PC-3 (cell line): ENCODE measurements around the gene COL4A6. TPM values are rescaled to one million over a fixed set of nuclear protein-coding genes. Genes with fewer than 3 reads are reported as not detected.

ENCODE experiments used
- ATAC-seq: fragments of 200-7000 bp; cut with Tn5 transposase; 2 replicates; pipeline ENCODE4 v1.9.1; 2020; ENCODE audit warnings: mild to moderate bottlenecking, moderate library complexity
- BruUV-seq: library from RNA; stranded (reverse); fragments of 400-500 nt; replicated peaks from 2 replicates; lab custom pipeline; 2021; lab: Mats Ljungman, UMichigan
- CTCF ChIA-PET: fragments of 300-600 bp; sonication (Branson Sonifier 250); formaldehyde crosslinking; loops from one replicate; lab custom pipeline; 2022; ENCODE audit warnings: antibody characterized with exemption; lab: Charles Lee
- POLR2A ChIA-PET: fragments of 300-600 bp; sonication (Branson Sonifier 250); formaldehyde crosslinking; loops from one replicate; lab custom pipeline; 2022; ENCODE audit warnings: antibody characterized with exemption; ENCODE audit not compliant: unreplicated experiment; lab: Charles Lee
- DNase-seq: peaks from one replicate; pipeline ENCODE4 v3.0.0-alpha.2; 2015
- H2AFZ ChIP-seq: fragments of 300-600 bp; sonication (generic); 2 replicates; pipeline ENCODE4 v1.6.0; 2016; ENCODE audit warnings: antibody characterized with exemption, low read length
- H3F3A ChIP-seq: fragments of 300-600 bp; sonication (generic); one replicate; pipeline ENCODE4 v1.6.0; 2017; ENCODE audit warnings: antibody characterized with exemption, low read length, control low read depth, mild to moderate bottlenecking; ENCODE audit not compliant: unreplicated experiment
- H3K27ac ChIP-seq: fragments of 300-600 bp; sonication (generic); 2 replicates; pipeline ENCODE4 v1.5.1; 2016; ENCODE audit warnings: mild to moderate bottlenecking, low read length
- H3K27me3 ChIP-seq: fragments of 300-600 bp; sonication (generic); 2 replicates; pipeline ENCODE4 v1.6.1; 2016; ENCODE audit warnings: low read length, mixed read lengths
- H3K36me3 ChIP-seq: fragments of 300-600 bp; sonication (generic); 2 replicates; pipeline ENCODE4 v1.6.1; 2016; ENCODE audit warnings: low read depth, mixed run types, low read length, mixed read lengths
- H3K4me1 ChIP-seq: fragments of 300-600 bp; sonication (generic); 2 replicates; pipeline ENCODE4 v1.5.1; 2016; ENCODE audit warnings: low read length; ENCODE audit not compliant: insufficient read depth
- H3K4me2 ChIP-seq: fragments of 300-600 bp; sonication (generic); 2 replicates; pipeline ENCODE4 v1.6.0; 2016; ENCODE audit warnings: low read length
- H3K4me3 ChIP-seq: fragments of 300-600 bp; sonication (generic); 2 replicates; pipeline ENCODE4 v1.5.1; 2016; ENCODE audit warnings: mild to moderate bottlenecking, low read length, mixed read lengths
- H3K79me2 ChIP-seq: fragments of 300-600 bp; sonication (generic); 2 replicates; pipeline ENCODE4 v1.6.1; 2017; ENCODE audit warnings: low read length, mixed read lengths
- H3K9ac ChIP-seq: fragments of 300-600 bp; sonication (generic); 2 replicates; pipeline ENCODE4 v1.6.0; 2016; ENCODE audit warnings: mild to moderate bottlenecking, low read length
- H3K9me2 ChIP-seq: fragments of 300-600 bp; sonication (generic); replicated peaks from 2 replicates; pipeline ENCODE4 v1.6.1; 2016; ENCODE audit warnings: mixed run types, low read length, mixed read lengths
- H3K9me3 ChIP-seq: fragments of 300-600 bp; sonication (generic); 2 replicates; pipeline ENCODE4 v1.6.1; 2016; ENCODE audit warnings: low read length, mixed read lengths
- H4K20me1 ChIP-seq: fragments of 300-600 bp; sonication (generic); 2 replicates; pipeline ENCODE4 v1.6.1; 2016; ENCODE audit warnings: low read length, mixed read lengths
- EZH2 ChIP-seq: fragments of 300-600 bp; sonication (generic); IDR thresholded peaks from one replicate; pipeline ENCODE4 v1.6.1; 2017; ENCODE audit warnings: antibody characterized with exemption, mild to moderate bottlenecking, low read length; ENCODE audit not compliant: unreplicated experiment
- EZH2phosphoT487 ChIP-seq: fragments of 300-600 bp; sonication (generic); IDR thresholded peaks from 2 replicates; pipeline ENCODE4 v1.6.1; 2018; ENCODE audit warnings: mild to moderate bottlenecking, antibody characterized with exemption, low read length, borderline replicate concordance
- intact Hi-C: fragments of 100-400 bp; cut with micrococcal nuclease; formaldehyde crosslinking; loops from 2 replicates; pipeline ENCODE4 v1.9.0; 2023
- total RNA-seq: library from RNA; depleted of rRNA; stranded (reverse); fragments of >200 nt; gene quantifications from 2 replicates; pipeline ENCODE4 v1.2.3, GENCODE V29; 2014
- TF ChIP-seq, protein P1 (sequence below): fragments of 300-600 bp; sonication (generic); conservative IDR thresholded peaks from 2 replicates; pipeline ENCODE4 v1.5.1; 2017; ENCODE audit warnings: antibody characterized with exemption, low read depth, mild to moderate bottlenecking, low read length

Gene COL4A6
- total RNA-seq, 1 experiment from 2014 or later: 4.4 TPM

DNA sequence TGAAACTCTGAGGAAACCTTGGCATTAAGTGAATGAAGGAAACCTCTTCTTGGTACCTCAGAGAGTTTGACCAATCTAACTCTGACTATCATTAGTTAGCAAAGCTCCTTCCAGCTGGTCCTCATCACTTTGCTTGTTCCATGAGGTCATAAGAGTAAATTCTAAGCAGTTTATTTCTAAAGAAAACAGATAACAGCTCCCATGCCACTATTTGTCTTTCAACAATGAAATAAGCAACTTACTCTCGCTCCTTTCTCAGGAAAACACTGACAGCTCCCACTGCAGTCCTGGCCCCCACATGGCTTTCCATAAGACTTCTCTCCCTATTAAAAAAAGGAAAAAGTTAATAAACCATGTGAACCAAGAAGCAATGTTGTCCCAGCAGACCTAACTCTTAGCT is 127.7 kb downstream of the COL4A6 start:
- H4K20me1 ChIP-seq: no peaks in the 10 kb centered on the region
- intact Hi-C loops: no loop called here
- no peak overlapping the region for H2AFZ ChIP-seq
- no peak overlapping the region for H3K4me3 ChIP-seq
- H3K9me3 ChIP-seq: no peaks in the 10 kb centered on the region
- H3K27ac ChIP-seq: peak overlapping the region; percentile 98
- POLR2A ChIA-PET: no interaction called here
- H3K9ac ChIP-seq: no peak overlapping the region; the same call in 1 of the 2 replicates
- peaks cover 74% of the 10 kb centered on the region for H3K4me1 ChIP-seq
- H3F3A ChIP-seq: peaks cover 9% of the 10 kb centered on the region
- CTCF ChIA-PET: no interaction called here
- no peak overlapping the region for H3K4me2 ChIP-seq
- no peaks in the 10 kb centered on the region for H3K36me3 ChIP-seq
- BruUV-seq: no TSS peak
- DNase-seq (no peak), ATAC-seq (no peak)
- no peak for TF ChIP-seq EZH2
- H3K9me2 ChIP-seq: no peaks in the 10 kb centered on the region
- no peaks in the 10 kb centered on the region for H3K27me3 ChIP-seq
- H3K79me2 ChIP-seq: no peaks in the 10 kb centered on the region

DNA sequence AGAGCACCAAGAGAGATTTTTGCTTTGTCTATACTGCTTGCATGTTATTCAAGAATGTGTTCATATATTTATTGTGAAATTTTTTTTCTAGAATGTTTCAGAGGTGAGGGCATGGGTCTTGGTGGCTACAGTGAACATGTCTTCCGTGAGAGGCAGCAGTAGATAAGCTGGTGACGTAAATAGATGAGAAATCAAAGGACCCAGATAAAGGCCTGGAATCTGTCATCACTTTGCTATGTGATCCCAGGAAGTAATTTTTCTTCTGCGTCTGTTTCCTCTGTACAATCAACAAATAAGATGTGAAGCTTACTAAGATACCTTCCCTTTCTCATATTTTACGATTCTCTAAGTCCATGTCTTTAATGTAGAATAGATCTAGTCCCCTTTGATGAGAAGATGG is 129.1 kb downstream of the COL4A6 start:
- peak overlapping the region; percentile 98 for H3K27ac ChIP-seq
- no peaks in the 10 kb centered on the region for H3K36me3 ChIP-seq
- peak overlapping the region; percentile 72 for H3K9ac ChIP-seq
- H3F3A ChIP-seq: peaks cover 9% of the 10 kb centered on the region
- DNase-seq (peak; percentile 77), ATAC-seq (no peak; the same call in 1 of the 2 replicates)
- no peaks in the 10 kb centered on the region for H3K9me2 ChIP-seq
- ChIA-PET CTCF (no interaction called here), POLR2A (no interaction called here)
- intact Hi-C loops: no loop called here
- no peak overlapping the region for H3K4me3 ChIP-seq
- TF ChIP-seq, protein P1, sequence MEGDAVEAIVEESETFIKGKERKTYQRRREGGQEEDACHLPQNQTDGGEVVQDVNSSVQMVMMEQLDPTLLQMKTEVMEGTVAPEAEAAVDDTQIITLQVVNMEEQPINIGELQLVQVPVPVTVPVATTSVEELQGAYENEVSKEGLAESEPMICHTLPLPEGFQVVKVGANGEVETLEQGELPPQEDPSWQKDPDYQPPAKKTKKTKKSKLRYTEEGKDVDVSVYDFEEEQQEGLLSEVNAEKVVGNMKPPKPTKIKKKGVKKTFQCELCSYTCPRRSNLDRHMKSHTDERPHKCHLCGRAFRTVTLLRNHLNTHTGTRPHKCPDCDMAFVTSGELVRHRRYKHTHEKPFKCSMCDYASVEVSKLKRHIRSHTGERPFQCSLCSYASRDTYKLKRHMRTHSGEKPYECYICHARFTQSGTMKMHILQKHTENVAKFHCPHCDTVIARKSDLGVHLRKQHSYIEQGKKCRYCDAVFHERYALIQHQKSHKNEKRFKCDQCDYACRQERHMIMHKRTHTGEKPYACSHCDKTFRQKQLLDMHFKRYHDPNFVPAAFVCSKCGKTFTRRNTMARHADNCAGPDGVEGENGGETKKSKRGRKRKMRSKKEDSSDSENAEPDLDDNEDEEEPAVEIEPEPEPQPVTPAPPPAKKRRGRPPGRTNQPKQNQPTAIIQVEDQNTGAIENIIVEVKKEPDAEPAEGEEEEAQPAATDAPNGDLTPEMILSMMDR: no peak
- TF ChIP-seq EZH2 (no peak), EZH2phosphoT487 (no peak)
- H3K79me2 ChIP-seq: no peaks in the 10 kb centered on the region
- H3K9me3 ChIP-seq: no peaks in the 10 kb centered on the region
- H2AFZ ChIP-seq: no peak overlapping the region
- no TSS peak for BruUV-seq
- H3K27me3 ChIP-seq: no peaks in the 10 kb centered on the region
- H3K4me1 ChIP-seq: peaks cover 72% of the 10 kb centered on the region
- H4K20me1 ChIP-seq: no peaks in the 10 kb centered on the region
- 0 out of 2 replicates have a peak overlapping the region, but pooled peaks have one; percentile 56 for H3K4me2 ChIP-seq

DNA sequence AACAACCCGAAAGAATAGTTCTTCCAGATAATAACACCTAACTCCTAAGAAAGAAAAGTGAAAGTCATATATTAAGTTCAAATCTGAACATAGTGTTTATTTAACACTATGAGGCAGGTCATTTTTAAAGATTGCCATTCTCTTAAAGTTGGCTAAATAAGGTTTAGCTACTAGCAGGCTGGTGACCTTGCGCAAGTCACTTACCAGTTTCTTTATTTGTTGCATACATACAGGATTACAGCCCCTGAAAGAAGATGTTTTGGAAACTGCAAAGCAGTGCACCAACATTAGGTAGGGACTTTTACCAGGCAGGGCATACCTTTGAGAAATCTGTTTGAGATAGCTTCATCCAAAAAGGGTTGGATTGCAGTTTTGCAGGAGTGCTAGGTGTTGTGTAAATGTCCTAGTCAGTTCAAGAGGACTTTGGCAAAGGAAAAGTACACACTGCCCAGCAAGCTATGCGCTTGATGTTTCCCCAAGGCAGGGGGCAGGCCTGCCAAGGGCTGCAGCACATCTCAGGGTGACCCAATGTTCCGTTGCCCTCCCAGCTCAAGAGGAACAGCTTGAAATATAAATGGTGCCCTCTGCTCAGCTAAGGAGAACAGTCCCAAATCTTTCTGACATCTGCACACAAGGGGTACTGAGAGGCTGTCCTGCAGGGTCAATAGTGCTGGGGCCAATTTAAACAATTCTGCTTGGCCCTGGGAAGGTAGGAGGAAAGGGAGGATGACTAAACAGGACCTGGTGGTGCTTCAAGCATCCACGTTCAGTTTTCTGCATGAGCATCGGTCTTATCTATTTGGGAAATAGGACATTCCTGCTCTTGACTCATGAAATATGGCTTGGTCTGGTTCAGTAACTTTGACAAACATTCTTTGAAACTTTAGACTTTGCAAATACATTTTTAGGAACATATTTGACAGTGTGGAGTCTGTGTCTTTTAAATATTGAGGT is 130.8 kb downstream of the COL4A6 start:
- no peaks in the 10 kb centered on the region for H3K27me3 ChIP-seq
- intact Hi-C loops: no loop called here
- H4K20me1 ChIP-seq: no peaks in the 10 kb centered on the region
- H3K9ac ChIP-seq: peak overlapping the region; percentile 72
- no TSS peak for BruUV-seq
- H3F3A ChIP-seq: peaks cover 6% of the 10 kb centered on the region
- peak overlapping the region; percentile 56 for H3K4me2 ChIP-seq
- ChIA-PET CTCF (no interaction called here), POLR2A (no interaction called here)
- DNase-seq: peak; percentile 70
- no peaks in the 10 kb centered on the region for H3K9me2 ChIP-seq
- H3K9me3 ChIP-seq: no peaks in the 10 kb centered on the region
- TF ChIP-seq, protein P1: no peak
- TF ChIP-seq EZH2 (no peak), EZH2phosphoT487 (no peak)
- peaks cover 62% of the 10 kb centered on the region for H3K4me1 ChIP-seq
- no peak overlapping the region for H3K4me3 ChIP-seq
- H3K27ac ChIP-seq: peak overlapping the region; percentile 98
- ATAC-seq: peak; percentile 49
- H3K79me2 ChIP-seq: no peaks in the 10 kb centered on the region
- H3K36me3 ChIP-seq: no peaks in the 10 kb centered on the region
- no peak overlapping the region for H2AFZ ChIP-seq
